Glomerular visceral epithelial cell (primary cell): ENCODE measurements around the gene FGD1.

ENCODE experiments used
- DNase-seq: peaks from one replicate; pipeline ENCODE4 v3.0.0-alpha.2; 2016; ENCODE audit errors: extremely low spot score

The FGD1 gene

DNA sequence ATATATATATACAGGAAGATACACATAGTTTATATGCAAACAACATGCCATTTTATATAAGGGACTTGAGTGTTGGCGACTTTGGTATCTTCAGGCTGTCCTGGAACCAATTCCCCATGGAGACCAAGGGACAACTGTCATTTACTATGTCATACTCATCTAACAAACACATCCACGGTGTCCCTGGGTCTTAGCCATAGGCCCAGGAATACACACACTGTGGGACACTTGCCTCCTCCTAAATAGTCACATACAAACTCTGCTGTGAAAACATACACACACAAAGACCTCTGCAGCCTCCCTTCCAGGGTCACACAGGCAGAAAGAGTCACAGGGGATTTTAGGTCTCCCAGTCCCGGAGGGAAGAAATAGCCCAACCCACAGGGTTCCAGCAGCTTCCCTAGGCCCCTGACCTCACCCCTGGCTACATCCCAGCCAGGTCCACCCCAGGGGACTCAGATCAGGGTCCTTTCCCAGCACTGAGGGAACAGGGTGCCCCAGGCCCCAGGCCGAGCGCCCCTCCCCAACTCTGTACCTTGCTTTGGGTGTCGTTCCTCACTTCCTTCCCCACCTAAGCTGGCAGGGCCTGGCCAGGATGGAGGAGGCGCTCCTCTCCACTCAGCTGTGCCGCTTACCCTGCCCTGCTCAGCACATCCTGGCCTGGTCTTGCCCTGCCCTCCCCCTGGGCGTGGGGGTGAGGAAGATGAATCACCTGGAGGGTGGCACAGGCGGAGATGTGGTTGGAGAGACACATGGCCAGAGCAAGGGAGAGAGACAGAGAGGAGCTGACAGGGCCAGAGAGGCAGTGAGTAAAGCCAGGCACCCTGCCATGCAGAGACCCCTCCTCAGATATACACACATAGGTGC, 21.8 kb downstream of the FGD1 start:
- DNase-seq = peak; percentile 78

DNA sequence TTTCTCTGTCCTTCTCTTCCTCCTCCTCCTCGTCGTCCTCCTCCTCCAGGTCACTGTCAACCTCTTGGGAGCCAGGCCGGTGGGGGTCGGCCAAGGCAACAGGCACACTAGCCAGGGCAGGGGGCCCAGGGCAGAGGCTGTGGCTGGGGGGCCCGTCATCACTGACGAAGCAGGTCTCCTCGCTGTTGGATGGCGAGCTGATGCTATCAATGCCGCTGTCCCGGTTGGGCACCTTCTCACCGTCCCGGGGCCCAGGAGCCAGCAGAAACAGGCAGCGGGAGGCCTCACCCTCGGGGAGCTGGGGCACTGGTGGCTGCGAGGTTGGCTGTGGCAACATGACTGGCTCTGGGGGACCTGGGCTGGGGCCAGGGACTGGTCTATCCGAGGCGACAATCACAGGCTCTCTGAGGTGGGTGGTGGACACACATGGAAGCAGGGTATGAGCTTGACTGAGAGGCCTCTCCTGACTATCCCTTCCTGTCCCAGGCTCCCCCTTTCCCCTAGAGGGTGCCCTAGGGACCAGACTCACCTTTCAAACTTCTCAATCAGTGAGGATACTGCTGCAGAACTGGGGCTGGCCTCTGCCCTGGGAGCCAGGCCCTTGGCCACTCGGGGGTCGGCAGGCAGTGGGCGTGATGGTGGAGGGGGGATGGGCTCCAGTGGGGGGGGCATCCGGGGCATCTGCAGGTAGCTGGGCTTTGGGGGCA, 25.8 kb downstream of the FGD1 start:
- no peak for DNase-seq

DNA sequence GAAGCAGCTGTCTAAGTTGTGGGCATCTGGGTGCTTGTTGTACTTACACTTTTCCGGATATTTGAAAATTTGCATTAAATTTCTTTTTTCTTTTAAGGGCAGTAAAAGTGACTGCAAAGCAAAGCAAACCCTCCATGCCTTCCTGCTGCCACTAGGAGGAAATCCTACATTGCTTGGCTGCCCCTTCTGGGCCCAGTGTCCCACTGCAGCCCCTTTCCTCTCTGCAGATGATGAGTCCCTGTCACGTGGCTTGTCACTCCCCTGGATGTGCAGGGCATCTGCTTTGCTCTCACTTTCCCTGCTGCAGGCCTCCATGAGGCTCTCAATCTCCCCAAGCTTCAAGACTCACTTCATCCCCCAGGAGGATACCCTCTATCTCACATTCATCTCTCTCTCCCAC, 43.1 kb downstream of the FGD1 start:
- no peak for DNase-seq

DNA sequence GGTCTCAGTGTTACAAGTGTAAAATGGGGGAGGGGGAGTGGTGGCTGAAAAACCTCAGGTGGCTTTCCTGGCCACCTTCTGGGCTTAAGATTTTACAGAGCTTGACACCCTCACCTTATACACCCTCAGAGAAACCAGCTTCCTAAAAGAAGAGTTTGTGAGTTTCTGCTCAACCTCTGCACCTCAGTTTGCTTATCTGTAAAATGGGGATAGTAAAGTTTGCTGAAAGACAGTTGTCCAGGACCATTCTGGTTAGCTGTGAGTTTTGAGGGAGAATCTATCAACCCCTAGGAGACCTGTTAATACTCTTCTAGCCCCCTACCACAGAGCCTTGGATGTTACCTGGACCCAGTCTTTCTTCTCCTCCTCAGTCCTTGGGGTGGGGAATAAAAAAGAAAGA, 46.1 kb downstream of the FGD1 start:
- DNase-seq = no peak

DNA sequence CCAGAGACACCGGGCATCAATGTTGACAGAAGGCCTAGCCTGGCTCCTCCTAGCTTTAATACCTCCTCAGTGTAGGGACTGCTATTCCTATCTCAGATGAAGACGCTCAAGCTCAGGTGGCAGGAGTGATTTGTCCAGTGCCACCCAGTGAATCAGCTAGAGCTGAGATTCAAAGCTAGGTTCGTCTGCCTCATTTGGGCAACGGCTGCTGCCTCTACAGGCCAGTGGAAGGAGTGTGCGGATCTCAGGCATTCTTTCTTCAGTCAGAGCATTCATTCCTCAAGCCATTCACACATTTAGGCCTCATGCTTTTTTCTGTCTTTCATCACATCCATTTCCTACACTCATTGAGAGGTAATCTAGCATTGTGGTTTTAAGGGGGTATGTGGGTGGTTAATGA, 48.6 kb downstream of the FGD1 start:
- peak; percentile 5 for DNase-seq

DNA sequence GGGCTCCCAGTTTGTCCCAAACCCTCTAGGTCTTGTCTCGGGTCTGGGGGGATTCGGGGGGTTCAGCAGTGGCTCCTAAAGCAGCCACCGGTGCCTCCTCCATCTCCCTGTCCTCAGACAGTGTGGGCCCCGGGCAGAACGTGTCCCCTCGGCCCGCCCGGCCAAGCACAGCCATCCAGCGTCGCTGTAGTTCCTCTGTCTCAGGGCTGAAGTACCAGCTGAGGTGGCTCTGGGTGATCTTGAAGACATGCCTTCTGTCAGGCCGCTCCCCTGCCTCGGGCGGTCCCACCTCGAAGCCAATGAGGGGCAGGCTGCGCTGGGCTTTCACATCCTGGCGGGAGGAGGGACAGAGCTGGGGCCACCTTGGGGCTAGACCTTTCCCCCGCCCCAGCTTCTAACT, 50.0 kb downstream of the FGD1 start:
- no peak for DNase-seq

DNA sequence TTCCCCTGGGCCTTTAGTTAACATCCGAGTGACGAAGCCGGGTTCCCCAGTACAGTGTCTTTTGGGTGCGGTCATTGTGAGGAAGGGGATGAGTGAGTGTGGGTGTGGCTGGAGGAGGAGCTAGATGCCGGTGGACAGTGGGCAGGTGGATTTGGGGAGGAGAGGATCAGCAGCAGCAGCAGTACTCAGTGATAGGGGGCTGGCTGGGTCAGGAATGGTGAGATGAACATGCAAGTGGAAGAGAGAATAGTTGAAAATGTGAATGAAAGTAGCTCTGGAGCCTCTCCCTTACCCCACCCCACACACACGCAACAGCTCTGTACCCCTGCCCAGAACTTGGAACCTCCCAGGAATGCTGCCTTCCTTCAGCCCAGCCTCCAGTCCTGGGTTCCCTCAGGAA, 51.3 kb downstream of the FGD1 start:
- DNase-seq = no peak

DNA sequence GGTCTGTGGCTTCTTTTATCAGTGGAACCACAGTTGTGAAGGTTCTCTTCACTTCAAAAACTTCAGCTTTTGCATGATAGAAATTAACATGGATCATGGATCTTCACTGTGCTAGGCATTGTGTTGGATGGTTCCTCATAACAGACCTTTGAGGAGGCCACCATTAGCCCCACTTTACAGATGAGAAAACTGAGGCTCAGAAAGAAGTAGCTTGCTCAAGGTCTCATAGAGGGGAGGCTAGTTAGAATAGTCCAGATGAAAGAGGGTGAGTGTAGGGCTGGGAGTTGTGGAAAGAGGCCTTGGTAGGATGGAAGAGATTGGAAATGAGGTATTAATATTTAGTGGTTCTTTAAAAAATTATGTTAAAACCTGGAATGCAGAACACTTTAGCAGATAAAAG, 53.2 kb downstream of the FGD1 start:
- no peak for DNase-seq

DNA sequence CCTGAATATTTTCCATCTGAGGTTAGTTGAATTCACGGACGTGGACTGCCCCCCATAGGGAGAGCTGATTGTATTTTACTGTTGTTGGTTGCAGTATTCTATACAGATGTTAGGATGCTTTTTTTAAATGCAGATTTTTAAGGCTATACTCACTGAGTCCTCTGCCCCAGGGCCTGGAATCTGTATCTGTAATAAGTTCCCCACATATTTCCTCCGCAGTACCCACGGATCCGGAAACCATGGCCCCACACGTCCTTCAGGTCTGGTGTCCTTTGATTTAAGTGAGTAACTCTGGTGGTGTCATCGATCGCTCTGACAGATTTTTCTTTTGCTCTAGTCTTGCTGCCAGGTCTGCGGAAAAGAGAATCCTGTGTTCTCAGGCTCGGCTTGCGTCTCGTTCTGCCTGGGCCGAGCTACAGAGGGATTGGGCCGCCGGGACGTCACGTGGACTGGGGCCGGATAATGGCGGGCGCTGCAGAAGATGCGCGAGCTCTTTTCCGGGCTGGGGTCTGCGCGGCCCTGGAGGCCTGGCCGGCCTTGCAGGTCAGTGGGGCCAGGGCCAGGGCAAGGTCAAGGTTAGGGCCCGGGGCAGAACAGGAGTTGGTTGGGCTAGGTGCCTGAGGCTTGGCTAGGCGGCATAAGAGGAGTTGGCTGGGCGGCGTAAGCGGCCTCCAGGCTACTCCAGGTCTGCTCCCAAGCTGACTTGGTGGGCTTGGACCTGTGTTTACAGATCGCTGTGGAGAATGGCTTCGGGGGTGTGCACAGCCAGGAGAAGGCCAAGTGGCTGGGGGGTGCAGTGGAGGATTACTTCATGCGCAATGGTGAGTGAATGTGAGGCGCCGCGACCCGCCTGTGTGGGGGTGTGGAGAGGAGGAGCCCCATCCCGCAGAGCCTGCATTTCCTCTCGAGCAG, 55.8 kb downstream of the FGD1 start, which contains the start of gene TSR2:
Gene TSR2, plus strand, starts transcription at position 445 of the 912 bp plus-strand sequence. Its CDS starts 18 bp downstream, at position 463.
- peak; percentile 80 for DNase-seq

DNA sequence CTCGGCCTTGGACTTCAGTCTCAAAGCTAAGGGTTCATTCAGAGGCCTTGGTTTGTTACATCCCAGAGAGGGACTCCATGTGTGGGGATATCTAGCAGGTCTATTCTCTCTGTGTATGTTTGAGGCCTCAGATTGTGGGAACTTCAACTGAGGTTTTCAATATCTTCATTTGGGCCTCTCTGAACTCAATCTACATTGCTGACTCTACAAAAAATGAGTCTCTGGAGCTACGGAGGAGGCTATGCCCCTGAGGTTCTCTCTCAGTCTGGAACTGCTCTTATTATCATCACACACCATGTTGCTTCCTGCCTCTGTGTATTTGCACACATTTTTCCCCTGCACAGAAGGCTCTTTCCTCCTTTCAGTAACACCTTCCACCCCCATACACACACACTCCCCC, 60.9 kb downstream of the FGD1 start:
- DNase-seq = no peak

DNA sequence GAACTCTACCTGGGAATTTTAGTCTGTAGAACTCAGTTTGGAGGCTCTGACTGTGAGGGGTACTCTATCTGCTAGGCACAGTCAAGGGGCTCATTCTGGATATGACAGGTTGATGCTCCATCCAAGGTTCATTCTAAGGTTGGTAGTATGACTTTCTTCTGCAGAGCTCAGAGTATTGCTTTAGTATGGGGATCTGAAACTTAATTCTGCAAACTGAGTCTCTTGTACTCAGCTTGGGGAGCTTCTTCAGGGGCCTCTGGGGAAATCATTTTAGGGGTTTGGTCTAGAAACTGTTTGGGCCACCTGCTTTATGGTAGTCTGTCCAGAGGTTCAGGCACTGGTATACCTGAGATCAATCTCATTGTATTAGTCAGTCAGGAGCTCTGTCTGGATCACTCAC, 65.5 kb downstream of the FGD1 start:
- DNase-seq = no peak

DNA sequence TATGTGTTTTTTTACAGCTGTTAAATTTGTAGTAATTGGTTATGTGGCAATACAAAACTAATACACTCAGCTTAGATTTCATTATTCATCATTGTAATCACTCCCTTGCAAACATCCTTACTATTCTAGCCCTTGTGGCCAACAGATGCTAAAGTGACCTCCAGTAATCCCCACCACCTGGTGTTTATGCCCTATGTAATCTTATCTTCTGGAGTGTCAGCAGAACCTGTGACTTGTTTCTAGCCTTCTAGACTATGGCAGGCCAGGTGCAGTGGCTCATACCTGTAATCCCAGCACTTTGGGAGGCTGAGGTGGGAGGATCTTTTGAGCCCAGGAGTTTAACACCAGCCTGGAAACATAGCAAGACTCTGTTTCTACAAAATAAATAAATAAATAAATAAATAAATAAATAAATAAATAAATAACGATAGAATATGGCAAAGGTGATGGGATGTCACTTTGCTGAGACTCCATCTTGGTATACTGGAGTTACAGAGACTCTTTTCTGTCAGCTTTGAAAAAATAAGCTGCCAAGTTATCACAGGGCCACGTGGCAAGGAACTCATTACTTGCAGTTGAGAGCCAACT, 68.1 kb downstream of the FGD1 start:
- no peak for DNase-seq

DNA sequence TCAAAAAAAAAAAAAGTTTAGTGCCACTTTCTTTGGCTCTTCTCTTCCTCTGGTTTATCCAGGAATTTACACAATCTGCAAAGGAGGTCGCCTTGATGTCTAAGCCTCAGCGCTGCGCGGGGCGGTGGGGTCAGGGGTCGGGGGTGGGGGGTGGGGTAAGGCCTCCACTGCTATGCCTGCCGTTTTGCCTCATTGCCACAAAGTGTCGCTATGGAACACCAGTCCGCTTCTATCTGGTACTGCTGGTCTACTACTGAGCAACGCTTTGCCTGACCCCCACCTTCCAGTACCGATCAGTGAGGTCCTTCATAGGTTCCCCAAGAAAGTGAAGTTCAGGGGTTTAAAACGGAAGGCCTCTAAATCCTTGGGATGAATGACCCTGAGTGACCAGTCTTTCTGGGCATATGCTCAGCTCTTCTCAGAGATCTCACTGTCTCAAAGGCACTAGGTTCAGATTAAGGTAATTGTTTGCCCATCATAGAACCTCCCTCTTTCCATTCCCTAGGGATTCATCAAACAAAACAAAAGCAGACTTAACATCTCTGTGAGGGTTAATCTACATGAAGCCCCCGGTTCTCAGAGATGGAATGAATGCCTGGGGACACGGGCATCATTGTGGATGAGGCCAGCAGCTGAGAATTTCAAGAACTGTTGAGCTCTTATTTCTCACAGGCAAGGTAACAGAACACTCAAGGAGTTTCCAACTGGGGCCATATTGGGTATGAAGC, 72.7 kb downstream of the FGD1 start:
- no peak for DNase-seq

DNA sequence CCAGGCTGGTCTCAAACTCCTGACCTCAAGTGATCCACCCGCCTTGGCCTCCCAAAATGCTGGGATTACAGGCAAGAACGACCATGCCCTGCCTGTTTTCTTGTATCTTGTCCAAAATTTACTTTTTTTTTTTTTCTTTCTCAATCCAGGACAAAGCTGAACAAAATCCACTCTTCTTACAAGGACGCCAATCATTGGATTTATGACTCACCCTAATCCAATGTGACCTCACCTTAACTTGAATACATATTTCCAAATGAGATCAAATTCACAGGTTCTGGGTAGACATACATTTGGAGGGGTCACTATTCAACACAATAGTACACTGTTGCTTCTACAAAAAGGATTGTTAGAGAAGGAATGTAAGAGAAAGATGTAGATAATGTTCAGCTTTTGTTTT, 73.9 kb downstream of the FGD1 start:
- DNase-seq = no peak

DNA sequence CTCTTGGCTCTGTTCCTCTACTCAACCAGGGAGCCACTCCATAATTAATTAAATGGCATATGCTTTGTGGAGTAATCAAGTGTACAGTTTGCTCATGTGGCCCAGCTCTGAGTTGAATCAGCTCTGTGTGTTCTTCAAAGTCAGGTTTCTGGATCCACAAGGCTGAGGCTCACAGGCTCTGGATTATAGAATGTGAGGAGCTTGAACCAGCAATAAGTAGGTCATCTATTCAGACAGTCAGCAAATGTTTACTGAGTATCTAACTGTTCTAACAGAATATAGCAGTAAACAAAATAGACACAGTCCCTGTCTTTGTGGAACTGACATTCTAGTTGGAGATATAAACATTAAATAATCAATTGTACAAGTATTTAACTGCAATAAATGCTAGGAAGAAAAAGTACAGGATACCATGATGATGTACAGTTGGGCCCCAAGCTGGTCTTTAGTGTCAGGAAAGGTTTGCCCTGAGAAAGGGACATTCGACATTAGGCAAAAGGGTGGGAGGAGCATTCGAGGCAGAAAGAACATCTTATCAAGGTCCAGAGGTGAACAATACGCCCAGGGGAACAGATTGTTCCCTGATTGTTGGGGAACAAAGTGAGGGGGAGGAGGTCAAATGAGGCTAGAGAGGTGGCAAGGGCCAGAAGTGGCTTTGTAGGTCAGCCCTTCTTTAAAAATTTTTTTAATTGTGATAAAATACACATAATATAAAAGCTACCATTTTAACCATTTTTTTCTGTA, 76.3 kb downstream of the FGD1 start:
- DNase-seq = no peak

DNA sequence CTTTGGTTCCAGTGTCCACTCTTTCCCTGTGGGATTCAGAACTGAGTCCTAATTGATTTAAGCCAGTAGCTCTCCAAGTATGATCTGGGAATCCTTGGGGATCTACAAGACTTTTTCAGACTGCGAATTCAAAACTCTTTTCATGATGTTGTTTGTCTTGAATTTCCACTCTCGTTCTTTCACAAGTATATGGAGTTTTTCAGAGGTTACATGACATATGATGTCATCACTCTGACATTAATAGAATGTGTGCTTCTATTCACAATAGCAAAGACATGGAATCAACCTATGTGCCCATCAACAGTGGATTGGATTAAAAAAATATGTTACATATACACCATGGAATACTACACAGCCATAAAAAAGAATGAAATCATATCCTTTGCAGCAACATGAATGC, 79.1 kb downstream of the FGD1 start:
- no peak for DNase-seq

DNA sequence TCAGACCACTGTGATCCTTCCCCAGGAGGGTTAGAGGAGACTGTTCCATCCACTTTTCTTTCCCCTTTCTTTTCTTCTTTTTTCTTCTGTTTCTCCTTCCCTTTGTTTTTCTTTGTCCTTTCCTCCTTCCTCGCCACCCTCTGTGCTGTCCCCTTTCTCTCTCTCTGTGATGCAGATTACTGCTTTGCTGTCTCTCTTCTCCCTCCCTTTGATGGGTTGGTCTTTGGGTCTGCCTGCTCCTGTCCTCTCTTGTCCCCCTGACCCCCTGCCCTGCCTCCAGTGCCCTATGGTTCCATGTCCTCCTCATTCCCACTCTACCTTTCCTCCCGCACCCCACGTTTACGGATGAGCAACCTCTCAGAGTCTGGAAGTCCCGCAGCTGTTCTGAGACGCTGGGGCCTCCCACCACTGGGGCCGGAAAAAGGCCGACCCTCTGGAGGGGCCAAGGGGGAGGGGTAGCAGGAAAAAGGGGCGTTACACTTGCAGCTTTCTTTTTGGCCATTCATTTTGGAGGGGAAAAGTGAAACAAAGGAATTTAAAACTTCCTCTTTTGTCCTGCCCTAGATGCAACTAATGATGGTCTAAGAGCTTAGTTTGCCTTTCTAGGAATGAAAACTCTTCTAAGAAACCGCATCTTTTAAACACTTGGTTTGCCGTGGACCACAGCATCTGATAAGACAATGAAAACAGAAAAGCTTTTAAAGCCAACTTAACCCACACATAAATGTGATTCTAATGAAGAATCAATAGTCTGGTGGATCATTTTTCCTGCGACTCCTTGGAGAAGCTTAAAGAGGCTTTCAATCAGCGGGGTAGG, 80.3 kb downstream of the FGD1 start:
- DNase-seq = no peak

DNA sequence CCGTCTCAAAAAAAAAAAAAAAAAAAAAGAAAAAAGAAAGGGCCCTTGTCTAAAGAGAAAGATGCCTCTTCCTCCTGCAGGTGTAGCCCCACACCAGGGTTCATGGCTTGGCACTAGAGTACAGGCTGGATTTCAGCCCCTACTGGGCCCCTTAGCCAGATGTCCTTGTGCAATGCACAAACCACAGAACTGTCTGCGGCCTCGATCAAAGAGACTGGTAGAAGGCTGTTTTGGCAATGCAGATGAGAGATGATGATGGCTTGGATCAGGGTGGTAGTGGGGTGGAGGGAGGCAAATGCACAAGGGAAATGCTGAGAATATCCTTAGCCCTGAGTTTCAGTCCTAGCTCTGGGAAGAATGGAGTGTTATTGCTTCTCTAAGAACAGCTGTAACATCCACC, 82.3 kb downstream of the FGD1 start:
- no peak for DNase-seq

DNA sequence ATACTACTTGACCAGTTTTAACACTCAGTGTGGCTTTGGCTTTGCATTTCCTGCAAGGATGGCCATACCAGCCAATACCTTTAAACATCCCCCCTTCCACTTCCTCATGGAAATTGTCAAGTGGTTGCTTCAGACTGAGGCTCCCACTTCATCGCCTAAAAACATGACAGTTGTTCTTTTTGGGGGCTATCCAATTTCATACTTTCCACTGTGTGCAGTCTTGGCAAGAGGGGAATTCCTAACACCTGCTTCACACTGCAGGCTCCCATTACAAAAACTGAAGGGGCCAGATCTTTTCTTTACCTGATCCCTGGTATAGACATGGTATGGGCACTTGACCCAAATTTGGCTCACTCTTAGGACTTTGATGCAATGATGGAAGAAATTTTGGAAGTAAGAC, 84.3 kb downstream of the FGD1 start:
- no peak for DNase-seq

DNA sequence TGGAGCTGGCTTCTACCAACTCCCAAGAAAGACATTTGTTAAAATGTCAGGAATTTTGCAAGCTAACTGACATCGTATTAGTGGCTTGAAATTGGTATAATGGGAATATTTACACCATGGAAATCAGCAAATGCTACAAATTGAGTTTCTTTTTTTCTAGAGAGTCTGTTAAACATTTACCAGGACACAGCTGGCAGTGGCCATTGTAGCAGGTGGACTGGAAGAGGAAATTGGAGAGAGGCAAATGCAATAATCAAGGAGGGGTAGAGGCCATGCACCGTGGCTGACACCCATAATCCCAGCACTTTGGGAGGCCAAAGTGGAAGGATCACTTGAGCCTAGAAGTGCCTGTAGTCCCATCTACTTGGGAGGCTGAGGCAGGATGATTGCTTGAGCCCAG, 88.8 kb downstream of the FGD1 start:
- DNase-seq = no peak
